HEK293T (cell line): Measurements from ENCODE around the gene TAPBPL.

Experiments used
- CTCF ChIA-PET: fragments of 350-600 bp; formaldehyde crosslinking; extraction: SDS; loops from one replicate; lab custom pipeline; 2021; ENCODE audit warnings: antibody characterized with exemption, inconsistent platforms; lab: Yijun Ruan, JAX
- POLR2A ChIA-PET: fragments of 350-600 bp; formaldehyde crosslinking; extraction: SDS; loops from one replicate; lab custom pipeline; 2020; ENCODE audit warnings: antibody characterized with exemption, inconsistent platforms; lab: Yijun Ruan, JAX
- DNase-seq: peaks from one replicate; pipeline ENCODE4 v3.0.0; 2012; ENCODE audit warnings: mixed read lengths; ENCODE audit errors: extremely low spot score
- ARNT ChIP-seq: fragments of 450-650 bp; IDR thresholded peaks from 2 replicates; pipeline ENCODE4 v1.6.1; 2017; ENCODE audit warnings: mild to moderate bottlenecking
- BHLHE40 ChIP-seq: fragments of 450-650 bp; IDR thresholded peaks from 2 replicates; pipeline ENCODE4 v1.6.1; 2016; ENCODE audit warnings: mild to moderate bottlenecking, moderate library complexity, borderline replicate concordance
- CTBP1 ChIP-seq: fragments of 450-650 bp; IDR thresholded peaks from 2 replicates; pipeline ENCODE4 v1.6.1; 2016; ENCODE audit warnings: borderline replicate concordance
- ELF4 ChIP-seq: fragments of 450-650 bp; IDR thresholded peaks from 2 replicates; pipeline ENCODE4 v1.6.1; 2017; ENCODE audit warnings: antibody characterized with exemption
- FOXA1 ChIP-seq: fragments of 450-650 bp; IDR thresholded peaks from 2 replicates; pipeline ENCODE4 v1.6.1; 2016; ENCODE audit warnings: mild to moderate bottlenecking
- FOXK2 ChIP-seq: fragments of 450-650 bp; IDR thresholded peaks from 2 replicates; pipeline ENCODE4 v1.6.1; 2016; ENCODE audit warnings: mild to moderate bottlenecking
- FOXM1 ChIP-seq: fragments of 450-650 bp; IDR thresholded peaks from 2 replicates; pipeline ENCODE4 v1.6.1; 2017; ENCODE audit warnings: mild to moderate bottlenecking, borderline replicate concordance
- HDGF ChIP-seq: fragments of 450-650 bp; IDR thresholded peaks from 2 replicates; pipeline ENCODE4 v1.6.1; 2017; ENCODE audit warnings: antibody characterized with exemption, borderline replicate concordance
- L3MBTL2 ChIP-seq: fragments of 450-650 bp; conservative IDR thresholded peaks from 2 replicates; pipeline ENCODE4 v1.6.1; 2016; ENCODE audit warnings: mild to moderate bottlenecking
- LEF1 ChIP-seq: fragments of 450-650 bp; IDR thresholded peaks from 2 replicates; pipeline ENCODE4 v1.6.1; 2017; ENCODE audit warnings: mild to moderate bottlenecking, borderline replicate concordance
- NFRKB ChIP-seq: fragments of 450-650 bp; IDR thresholded peaks from 2 replicates; pipeline ENCODE4 v1.6.1; 2016; ENCODE audit warnings: mild to moderate bottlenecking, moderate library complexity
- SP1 ChIP-seq: fragments of 450-650 bp; IDR thresholded peaks from 2 replicates; pipeline ENCODE4 v1.6.1; 2017
- SUZ12 ChIP-seq: fragments of 450-650 bp; IDR thresholded peaks from 2 replicates; pipeline ENCODE4 v1.6.1; 2016; ENCODE audit warnings: mild to moderate bottlenecking
- TARDBP ChIP-seq: fragments of 450-650 bp; IDR thresholded peaks from 2 replicates; pipeline ENCODE4 v1.6.1; 2016
- ZNF384 ChIP-seq: fragments of 450-650 bp; IDR thresholded peaks from 2 replicates; pipeline ENCODE4 v1.6.1; 2016
- TF ChIP-seq, protein P1 (sequence below): fragments of 450-650 bp; IDR thresholded peaks from 2 replicates; pipeline ENCODE4 v1.6.1; 2016

TAPBPL gene

DNA sequence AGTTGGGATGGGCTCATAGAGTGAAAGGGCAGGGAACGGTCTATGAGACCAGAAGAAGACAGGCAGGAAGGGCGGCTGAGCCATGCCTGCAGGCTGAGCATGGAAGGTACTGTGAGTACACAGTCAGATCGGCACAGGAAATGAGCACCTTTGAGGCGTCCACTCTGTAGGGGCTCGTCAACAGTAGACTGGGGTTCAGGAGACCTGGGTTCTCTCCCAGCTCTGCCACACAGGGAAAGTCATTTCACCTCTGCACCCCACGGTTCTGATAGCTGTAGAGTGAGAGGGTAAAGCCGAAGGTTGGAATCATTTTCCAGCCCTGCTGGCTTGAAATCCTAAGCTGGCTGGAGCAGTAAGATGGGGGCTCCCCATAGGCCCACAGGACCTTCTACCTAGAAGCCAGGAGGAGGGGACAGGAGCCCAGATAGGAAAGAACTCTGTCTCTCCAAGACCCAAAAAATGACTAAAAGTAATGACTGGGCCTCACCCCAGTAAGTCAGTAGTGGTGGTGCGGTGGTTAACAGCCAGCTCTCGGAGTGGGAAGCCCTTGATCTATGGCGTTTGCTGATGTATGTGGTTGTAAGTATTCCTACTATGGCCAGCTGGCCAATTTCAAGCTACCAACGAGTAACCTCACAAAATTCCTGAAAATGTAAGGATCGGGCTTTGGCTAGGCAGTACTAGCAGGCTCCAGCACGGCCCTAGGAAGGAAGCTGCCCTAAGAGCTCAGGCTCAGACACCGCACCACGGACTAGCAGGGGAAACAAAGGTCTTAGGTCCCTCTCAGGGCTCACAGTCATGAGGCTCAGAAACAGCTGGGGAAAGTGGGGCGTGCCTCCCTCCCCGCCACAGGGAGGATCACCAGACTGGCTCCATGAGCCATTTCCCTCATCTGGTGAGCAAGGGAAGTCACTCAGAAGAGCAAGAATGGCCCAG is 17.4 kb upstream of the TAPBPL start:
- DNase-seq, result no peak
- ChIA-PET CTCF (interaction anchor here (1.2 kb wide), 1 partner anchor 11 kb away, joined by 3 read pairs; no protein-coding TSS in a partner anchor), POLR2A (interaction anchor here (0.6 to 1.1 kb wide), 4 partner anchors 22 to 100 kb away, joined by 3 to 4 read pairs (median 3); partner anchors contain the start of genes GAPDH, MRPL51 and VAMP1)
- TF ChIP-seq, protein P1, sequence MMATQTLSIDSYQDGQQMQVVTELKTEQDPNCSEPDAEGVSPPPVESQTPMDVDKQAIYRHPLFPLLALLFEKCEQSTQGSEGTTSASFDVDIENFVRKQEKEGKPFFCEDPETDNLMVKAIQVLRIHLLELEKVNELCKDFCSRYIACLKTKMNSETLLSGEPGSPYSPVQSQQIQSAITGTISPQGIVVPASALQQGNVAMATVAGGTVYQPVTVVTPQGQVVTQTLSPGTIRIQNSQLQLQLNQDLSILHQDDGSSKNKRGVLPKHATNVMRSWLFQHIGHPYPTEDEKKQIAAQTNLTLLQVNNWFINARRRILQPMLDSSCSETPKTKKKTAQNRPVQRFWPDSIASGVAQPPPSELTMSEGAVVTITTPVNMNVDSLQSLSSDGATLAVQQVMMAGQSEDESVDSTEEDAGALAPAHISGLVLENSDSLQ, result no peak
- TF ChIP-seq LEF1, result no peak
- TF ChIP-seq L3MBTL2, result no peak
- TF ChIP-seq NFRKB, result no peak
- no peak for TF ChIP-seq ZNF384
- TF ChIP-seq BHLHE40, result no peak
- no peak for TF ChIP-seq CTBP1
- TF ChIP-seq FOXK2, result no peak
- TF ChIP-seq HDGF, result no peak
- no peak for TF ChIP-seq SUZ12
- TF ChIP-seq ARNT, result no peak
- TF ChIP-seq SP1, result no peak
- TF ChIP-seq FOXM1, result no peak

DNA sequence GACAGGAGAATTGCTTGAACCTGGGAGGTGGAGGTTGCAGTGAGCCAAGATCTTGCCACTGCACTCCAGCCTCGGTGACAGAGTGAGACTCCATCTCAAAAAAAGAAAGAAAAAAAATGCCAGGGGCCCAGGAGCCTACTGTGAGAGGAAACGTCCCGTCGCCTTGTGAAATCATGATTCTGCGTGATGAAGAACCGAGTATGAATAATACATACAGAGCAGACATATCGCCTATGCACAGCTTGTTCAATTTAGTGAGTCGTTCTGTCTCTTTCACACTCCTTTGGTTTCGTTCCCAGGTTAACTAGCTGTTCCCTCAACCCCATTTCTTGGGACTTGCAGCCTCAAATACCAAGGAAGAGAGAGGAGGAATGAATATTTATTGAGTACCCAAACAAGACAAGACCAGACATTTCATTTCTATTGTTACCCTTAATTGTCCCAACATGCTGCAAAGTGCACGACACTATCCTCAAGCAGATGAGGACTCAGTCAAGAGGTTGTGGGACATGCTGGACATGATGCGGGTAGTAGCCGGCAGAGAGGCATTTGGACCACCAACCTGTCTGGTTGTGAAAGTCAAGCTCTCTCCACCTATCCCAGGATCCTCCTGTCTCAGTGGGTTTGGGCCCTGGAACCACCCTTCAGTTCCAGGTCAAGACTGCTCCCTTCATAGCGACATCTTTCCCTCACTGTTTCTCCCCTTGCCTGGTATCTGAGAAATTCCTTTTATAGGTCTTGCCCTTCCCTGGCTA is 15.7 kb upstream of the TAPBPL start:
- POLR2A ChIA-PET, result no interaction called here
- TF ChIP-seq TARDBP, result no peak
- TF ChIP-seq LEF1, result no peak
- no peak for TF ChIP-seq NFRKB
- TF ChIP-seq FOXM1, result no peak
- TF ChIP-seq, protein P1, result no peak
- CTCF ChIA-PET, result interaction anchor here (0.6 kb wide), 1 partner anchor 102 kb away, joined by 3 read pairs; no protein-coding TSS in a partner anchor
- DNase-seq, result no peak

DNA sequence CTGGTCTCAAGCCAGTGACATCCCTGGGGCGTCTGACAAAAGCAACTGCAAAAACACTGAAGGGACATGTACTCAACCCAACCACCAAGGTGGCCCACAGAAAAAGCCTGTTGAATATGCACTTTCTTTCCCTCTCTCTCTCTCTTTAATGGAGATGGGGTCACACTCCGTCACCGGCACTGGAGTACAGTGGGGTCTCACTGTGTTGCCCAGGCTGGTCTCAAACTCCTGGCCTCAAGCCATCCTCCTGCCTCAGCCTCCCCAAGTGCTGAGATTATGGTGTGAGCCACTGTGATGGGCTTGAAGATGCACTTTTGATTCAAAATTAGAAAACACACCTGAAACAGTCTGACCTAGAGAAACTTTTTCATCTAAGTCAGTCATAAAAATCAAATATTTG is 14.3 kb upstream of the TAPBPL start:
- TF ChIP-seq SP1 (no peak), L3MBTL2 (no peak), ZNF384 (no peak)
- ChIA-PET POLR2A (no interaction called here), CTCF (no interaction called here)
- DNase-seq, result no peak

DNA sequence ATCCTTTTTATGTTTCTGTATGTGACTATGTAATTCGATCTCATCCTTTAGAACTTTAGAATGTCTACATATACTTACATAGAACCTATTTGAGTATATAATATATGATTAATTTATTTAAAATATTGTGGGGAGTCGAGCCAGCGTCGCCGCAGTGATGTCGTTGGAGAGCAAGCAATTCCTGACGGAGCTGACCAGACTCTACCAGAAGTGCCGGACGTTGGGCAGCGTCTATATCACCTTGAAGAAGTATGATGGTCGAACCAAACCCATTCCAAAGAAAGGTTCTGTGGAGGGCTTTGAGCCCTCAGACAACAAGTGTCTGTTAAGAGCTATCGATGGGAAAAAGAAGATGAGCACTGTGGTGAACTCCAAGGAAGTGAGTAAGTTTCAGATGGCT is 13.5 kb upstream of the TAPBPL start:
- no peak for TF ChIP-seq ELF4
- TF ChIP-seq ZNF384, result no peak
- no peak for TF ChIP-seq LEF1
- no peak for TF ChIP-seq SUZ12
- TF ChIP-seq SP1, result no peak
- TF ChIP-seq ARNT, result no peak
- no peak for TF ChIP-seq BHLHE40
- TF ChIP-seq L3MBTL2, result no peak
- no peak for TF ChIP-seq FOXK2
- no peak for TF ChIP-seq NFRKB
- no peak for TF ChIP-seq FOXA1
- no peak for TF ChIP-seq TARDBP
- TF ChIP-seq, protein P1, result no peak
- no peak for TF ChIP-seq HDGF
- TF ChIP-seq FOXM1, result no peak
- no peak for TF ChIP-seq CTBP1
- POLR2A ChIA-PET, result interaction anchor here (1.0 to 2.3 kb wide), 2 partner anchors 32 to 96 kb away, joined by 4 to 8 read pairs; partner anchors contain the start of genes GAPDH and VAMP1
- CTCF ChIA-PET, result interaction anchor here (1.1 kb wide), 1 partner anchor 27 kb away, joined by 3 read pairs; no protein-coding TSS in a partner anchor
- DNase-seq, result no peak

DNA sequence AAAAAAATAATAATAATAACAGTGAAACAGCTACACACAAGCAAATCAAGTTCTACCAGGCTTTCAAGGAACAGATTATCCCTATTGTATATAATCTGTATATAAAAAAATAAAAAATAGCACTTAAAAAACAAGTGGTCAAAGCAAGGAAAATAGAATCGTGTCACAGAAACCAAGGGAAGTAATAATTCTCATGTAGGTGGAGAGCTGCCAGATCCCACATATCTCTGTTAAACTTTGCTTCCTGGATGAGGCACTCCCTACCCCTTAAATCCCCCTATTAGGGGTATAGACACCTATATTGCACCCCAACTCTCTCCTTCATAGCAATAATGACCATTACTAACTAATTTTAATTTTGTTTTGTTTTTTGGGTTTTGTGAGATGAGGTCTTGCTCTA is 11.5 kb upstream of the TAPBPL start:
- TF ChIP-seq FOXK2 (no peak), ELF4 (no peak), ARNT (no peak), CTBP1 (no peak), ZNF384 (no peak)
- CTCF ChIA-PET, result interaction anchor here (1.2 kb wide), 1 partner anchor 25 kb away, joined by 3 read pairs; no protein-coding TSS in a partner anchor
- POLR2A ChIA-PET, result interaction anchor here (0.9 to 2.3 kb wide), 2 partner anchors 30 to 53 kb away, joined by 3 to 8 read pairs; partner anchors contain the start of genes MRPL51 and VAMP1
- no peak for DNase-seq

DNA sequence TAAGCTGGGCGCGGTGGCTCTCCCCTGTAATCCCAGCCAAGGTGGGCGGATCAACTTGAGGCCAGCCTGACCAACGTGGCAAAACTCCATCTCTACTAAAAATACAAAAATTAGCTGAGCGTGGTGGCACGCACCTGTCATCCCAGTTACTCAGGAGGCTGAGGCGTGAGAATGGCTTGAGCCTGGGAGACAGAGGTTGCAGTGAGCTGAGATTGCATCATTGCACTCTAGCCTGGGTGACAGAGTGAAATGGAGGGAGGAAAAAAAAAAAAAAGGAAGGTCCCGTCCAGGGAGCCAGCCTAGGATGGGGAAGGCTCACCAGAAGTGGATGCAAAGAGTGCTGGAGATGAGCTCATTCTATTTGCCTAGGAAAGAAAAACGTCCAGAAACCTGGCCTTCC is 9.0 kb upstream of the TAPBPL start:
- ChIA-PET CTCF (interaction anchor here (1.0 kb wide), 1 partner anchor 19 kb away, joined by 5 read pairs; no protein-coding TSS in a partner anchor), POLR2A (interaction anchor here (1.1 to 1.7 kb wide), 4 partner anchors 10 to 28 kb away, joined by 3 to 7 read pairs (median 4); partner anchors contain the start of gene VAMP1)
- TF ChIP-seq ELF4 (no peak), SP1 (no peak), SUZ12 (no peak), CTBP1 (no peak), NFRKB (no peak), ZNF384 (no peak), L3MBTL2 (no peak)
- DNase-seq, result no peak
